ENCODE measurements around the gene PTPRF.

The PTPRF gene

GRCh38 chr1:43655953-43656352 lies 125.3 kb downstream of the PTPRF start:
- no peak for DNase-seq (ENCODE audit: low read depth in 2 of 3, low spot score in 2 of 3)

- DNase-seq (ENCODE audit: low read depth in 2 of 3, low spot score in 2 of 3), result no peak
These were observed 128.8 kb downstream of the PTPRF start for GRCh38 chr1:43659212-43660166.

DNA sequence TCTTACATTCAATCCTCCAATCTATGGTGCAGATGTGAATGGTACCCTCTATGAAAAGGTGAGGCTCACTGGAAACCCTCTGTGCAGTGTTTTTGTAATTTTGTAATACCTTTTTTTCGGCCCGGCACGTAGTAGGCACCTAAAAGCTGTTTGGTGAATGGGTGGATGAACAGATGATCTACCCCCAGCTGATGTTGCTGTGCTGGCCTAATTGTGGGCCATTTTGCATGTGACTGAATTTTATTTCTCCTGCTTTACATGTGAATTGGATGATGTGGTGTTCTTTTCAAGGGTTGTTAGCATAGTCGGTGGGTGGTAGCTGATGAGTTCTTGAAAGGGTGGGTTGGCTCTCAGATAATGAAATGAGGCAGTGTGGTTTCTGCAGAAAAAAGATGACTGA lies 129.7 kb downstream of the PTPRF start:
- DNase-seq (ENCODE audit: low read depth in 2 of 3, low spot score in 2 of 3), result no peak

- DNase-seq (ENCODE audit: low read depth in 2 of 3, low spot score in 2 of 3), result no peak
These were observed 133.7 kb downstream of the PTPRF start for GRCh38 chr1:43664369-43664768.

GRCh38 chr1:43666608-43667007 lies 135.9 kb downstream of the PTPRF start:
- no peak for DNase-seq (ENCODE audit: low read depth in 2 of 3, low spot score in 2 of 3)

DNA sequence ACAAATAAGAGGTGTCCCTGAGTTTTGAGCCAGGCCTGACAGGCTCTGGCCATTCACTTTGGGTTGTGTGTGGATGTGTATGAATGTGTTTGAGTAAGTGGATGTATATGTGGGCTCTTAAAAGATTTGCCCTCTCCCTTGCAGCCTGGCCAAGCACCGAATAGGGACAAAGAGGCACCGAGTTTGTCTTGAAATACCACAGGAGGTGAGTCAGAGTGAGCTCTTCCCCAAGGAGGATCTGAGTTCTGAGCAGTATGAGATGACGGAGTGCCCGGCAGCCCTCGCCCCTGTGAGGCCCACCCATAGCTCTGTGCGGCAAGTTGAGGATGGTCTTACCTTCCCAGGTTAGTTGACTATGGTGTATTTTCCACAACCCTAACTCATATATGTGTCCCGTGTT lies 138.3 kb downstream of the PTPRF start:
- DNase-seq (ENCODE audit: low read depth in 2 of 3, low spot score in 2 of 3), result no peak

GRCh38 chr1:43669878-43670277 lies 139.2 kb downstream of the PTPRF start:
- DNase-seq (ENCODE audit: low read depth in 2 of 3, low spot score in 2 of 3), result no peak

DNA sequence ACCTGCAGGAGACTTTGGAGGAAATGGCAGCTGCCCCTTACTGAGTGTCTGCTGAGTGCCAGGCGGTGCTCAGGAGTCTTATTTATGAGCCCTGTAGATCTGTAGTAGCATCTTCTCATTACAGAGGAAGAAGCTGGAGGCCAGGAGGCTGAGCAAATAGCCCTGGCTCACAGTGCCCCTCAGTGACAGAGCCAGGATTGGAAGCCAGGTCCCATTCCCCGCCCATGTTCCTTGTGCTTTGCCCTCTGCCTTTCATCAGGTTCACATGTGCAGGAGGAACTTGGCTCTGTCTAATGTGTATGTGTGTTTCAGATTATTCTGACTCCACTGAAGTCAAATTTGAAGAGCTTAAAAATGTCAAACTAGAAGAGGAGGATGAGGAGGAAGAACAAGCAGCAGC lies 140.5 kb downstream of the PTPRF start:
- DNase-seq (ENCODE audit: low read depth in 2 of 3, low spot score in 2 of 3), result no peak

- DNase-seq (ENCODE audit: low read depth in 2 of 3, low spot score in 2 of 3), result no peak
These were observed 141.1 kb downstream of the PTPRF start for GRCh38 chr1:43671626-43672330.

DNA sequence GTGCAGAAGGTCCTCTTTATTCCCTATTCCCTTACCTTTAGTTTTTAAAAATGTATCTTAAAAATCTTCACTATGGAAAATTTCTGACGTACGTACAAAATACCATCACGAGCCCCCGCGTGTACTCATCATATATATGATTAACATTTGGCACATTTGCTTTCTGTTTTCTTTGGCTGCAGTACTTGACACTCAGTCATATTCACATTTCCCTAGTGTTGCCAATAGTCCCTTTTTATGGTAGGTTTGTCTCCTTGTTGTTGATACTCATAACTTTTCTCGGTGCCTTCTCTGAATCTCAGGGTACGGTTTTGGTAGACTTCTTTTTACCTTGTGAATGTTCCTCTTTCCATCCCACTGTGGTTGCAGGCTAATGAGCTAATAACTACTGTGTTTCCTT lies 142.6 kb downstream of the PTPRF start:
- no peak for DNase-seq (ENCODE audit: low read depth in 2 of 3, low spot score in 2 of 3)
